Neuronal stem cell (in vitro differentiated cells): Measurements from ENCODE around the gene ATG5.

Experiments used
- DNase-seq: peaks from one replicate; pipeline ENCODE4 v3.0.0-alpha.2; 2013; ENCODE audit warnings: low spot score
- H2AFZ ChIP-seq: one replicate; pipeline ENCODE4 v1.6.1; 2013; ENCODE audit warnings: mild to moderate bottlenecking, low read length, inconsistent platforms
- H2AK5ac ChIP-seq: 2 replicates; pipeline ENCODE4 v1.6.1; 2013; ENCODE audit warnings: low read depth, mild to moderate bottlenecking, inconsistent platforms, low read length, moderate library complexity, mixed read lengths
- H2BK120ac ChIP-seq: 2 replicates; pipeline ENCODE4 v1.6.1; 2013; ENCODE audit warnings: low read depth, mild to moderate bottlenecking, inconsistent platforms, low read length, moderate library complexity, mixed read lengths
- H2BK12ac ChIP-seq: one replicate; pipeline ENCODE4 v1.6.1; 2013; ENCODE audit warnings: low read length, inconsistent platforms
- H2BK15ac ChIP-seq: 2 replicates; pipeline ENCODE4 v1.6.1; 2013; ENCODE audit warnings: mild to moderate bottlenecking, low read length, inconsistent platforms, mixed read lengths
- H2BK5ac ChIP-seq: one replicate; pipeline ENCODE4 v1.6.1; 2013; ENCODE audit warnings: inconsistent platforms, mild to moderate bottlenecking, low read length, moderate library complexity
- H3K14ac ChIP-seq: one replicate; pipeline ENCODE4 v1.6.1; 2013; ENCODE audit warnings: low read length, inconsistent platforms
- H3K18ac ChIP-seq: 2 replicates; pipeline ENCODE4 v1.6.1; 2013; ENCODE audit warnings: low read length, inconsistent platforms
- H3K23ac ChIP-seq: 2 replicates; pipeline ENCODE4 v1.6.1; 2013; ENCODE audit warnings: low read depth, mild to moderate bottlenecking, mixed read lengths, low read length, inconsistent platforms; ENCODE audit not compliant: poor library complexity
- H3K27ac ChIP-seq: replicated peaks from 3 replicates; pipeline ENCODE4 v1.5.1; 2013; ENCODE audit warnings: low read length, inconsistent platforms
- H3K27me3 ChIP-seq, 3 experiments: 2 replicates each; pipeline ENCODE4 v1.6.1; 2013; ENCODE audit warnings: low read length in 3 of 3, mild to moderate bottlenecking in 2 of 3, inconsistent platforms in 1 of 3, low read depth in 1 of 3, mixed read lengths in 1 of 3, moderate library complexity in 1 of 3; ENCODE audit not compliant: control insufficient read depth in 3 of 3, insufficient read depth in 3 of 3
- H3K36me3 ChIP-seq, 2 donors: replicated peaks in 1 of 2; 2 replicates each; pipeline ENCODE4 v1.6.1; 2013; ENCODE audit warnings: low read length in 2 of 2; ENCODE audit not compliant: control insufficient read depth in 2 of 2, insufficient read depth in 2 of 2
- H3K4ac ChIP-seq: 2 replicates; pipeline ENCODE4 v1.6.1; 2013; ENCODE audit warnings: inconsistent platforms, mild to moderate bottlenecking, low read length, moderate library complexity
- H3K4me1 ChIP-seq, 2 donors: 1 replicate in 1 of 2; 2 replicates in 1 of 2; pipeline ENCODE4 v1.6.1; 2013; ENCODE audit warnings: low read length in 2 of 2, low read depth in 1 of 2; ENCODE audit not compliant: control insufficient read depth in 2 of 2, insufficient read depth in 1 of 2
- H3K4me2 ChIP-seq: one replicate; pipeline ENCODE4 v1.6.1; 2013; ENCODE audit warnings: mild to moderate bottlenecking, low read length, inconsistent platforms; ENCODE audit not compliant: insufficient read depth, poor library complexity, severe bottlenecking
- H3K4me3 ChIP-seq, 2 donors: 2 replicates each; pipeline ENCODE4 v1.5.1; 2013; ENCODE audit warnings: low read length in 2 of 2, mild to moderate bottlenecking in 2 of 2, inconsistent platforms in 1 of 2, moderate library complexity in 1 of 2
- H3K79me1 ChIP-seq: one replicate; pipeline ENCODE4 v1.6.1; 2013; ENCODE audit warnings: low read depth, mild to moderate bottlenecking, inconsistent platforms, low read length, moderate library complexity
- H3K9ac ChIP-seq: one replicate; pipeline ENCODE4 v1.6.1; 2013; ENCODE audit warnings: mild to moderate bottlenecking, low read depth, low read length, inconsistent platforms; ENCODE audit not compliant: poor library complexity
- H3K9me3 ChIP-seq, 2 donors: replicated peaks in 1 of 2; 2 replicates each; pipeline versions ENCODE3 to v1.6.1; 2013; ENCODE audit warnings: low read length in 2 of 2, mild to moderate bottlenecking in 2 of 2, inconsistent platforms in 1 of 2, low read depth in 1 of 2, mixed read lengths in 1 of 2, moderate library complexity in 1 of 2; ENCODE audit not compliant: control insufficient read depth in 2 of 2, insufficient read depth in 1 of 2
- H4K8ac ChIP-seq: one replicate; pipeline ENCODE4 v1.6.1; 2013; ENCODE audit warnings: low read depth, mild to moderate bottlenecking, inconsistent platforms, low read length, moderate library complexity
- H4K91ac ChIP-seq: one replicate; pipeline ENCODE4 v1.6.1; 2013; ENCODE audit warnings: low read length, low read depth, mild to moderate bottlenecking, inconsistent platforms; ENCODE audit not compliant: poor library complexity
- WGBS, 2 donors: extraction: QIAGEN DNeasy Blood & Tissue Kit; methylation state at CpG; one replicate each; pipeline ENCODE4 v1.1.7; 2013; ENCODE audit warnings: missing lambda C conversion rate in 2 of 2, mixed read lengths in 1 of 2; ENCODE audit not compliant: insufficient read length in 2 of 2, insufficient replicate concordance in 1 of 2; ENCODE audit errors: extremely low coverage in 2 of 2; 5-methylcytosine and 5-hydroxymethylcytosine counted together

Gene ATG5

DNA sequence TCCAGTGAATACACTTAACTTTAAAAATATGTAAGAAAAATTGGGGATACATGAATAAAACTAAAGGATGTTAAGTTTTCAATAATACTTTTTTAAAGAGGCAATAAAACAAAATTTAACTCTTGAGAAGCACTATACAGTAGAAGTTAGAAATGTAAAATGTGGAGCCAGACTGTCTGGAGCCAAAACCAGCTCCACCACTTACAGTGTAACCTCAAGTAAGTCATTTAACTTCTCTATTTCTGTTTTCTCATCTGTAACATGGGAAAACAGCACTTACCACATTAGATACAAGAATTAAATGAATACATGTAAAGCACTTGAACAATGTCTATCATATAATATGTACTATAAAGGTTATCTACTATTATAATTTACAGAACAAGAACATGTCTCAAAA is 6.7 kb downstream of the ATG5 start:
- Histone ChIP-seq H3K27ac (no peak overlapping the region), H3K14ac (no peak overlapping the region), H3K27me3 (no peaks in the 10 kb centered on the region), H2AK5ac (no peak overlapping the region), H3K36me3 (peaks cover 0 to 23% of the 10 kb centered on the region in 2 donors), H3K18ac (no peak overlapping the region), H3K9ac (no peak overlapping the region), H3K23ac (no peak overlapping the region), H4K91ac (no peak overlapping the region), H2BK5ac (no peak overlapping the region), H3K4me3 (no peak overlapping the region), H3K4ac (no peak overlapping the region), H2BK120ac (no peak overlapping the region), H4K8ac (no peak overlapping the region), H2BK15ac (no peak overlapping the region), H2BK12ac (no peak overlapping the region), H3K79me1 (peaks cover 4% of the 10 kb centered on the region), H3K4me1 (no peaks in the 10 kb centered on the region), H3K4me2 (no peak overlapping the region), H2AFZ (no peak overlapping the region), H3K9me3 (no peaks in the 10 kb centered on the region)
- DNase-seq: no peak

DNA sequence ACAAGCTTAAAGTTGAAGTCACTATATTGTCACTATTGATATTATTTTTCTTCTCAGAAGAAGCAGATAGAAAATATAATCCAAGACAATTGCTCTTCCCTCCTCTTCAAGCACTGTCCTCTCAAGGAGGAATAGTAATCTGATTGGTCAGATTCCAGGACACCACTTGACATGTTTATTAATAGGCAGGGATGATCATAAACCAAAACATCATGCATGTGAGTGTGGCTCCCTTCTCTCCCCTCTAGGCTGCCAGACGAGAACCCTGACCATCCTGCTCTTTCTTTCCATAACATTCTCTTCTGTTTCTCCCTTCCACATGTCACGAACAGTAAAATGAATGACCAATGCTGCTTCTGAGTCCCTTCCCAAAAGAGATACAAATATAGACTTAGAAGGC is 7.5 kb downstream of the ATG5 start:
- WGBS, 2 donors: no CpG with 5 or more reads among the region's 2 CpGs

DNA sequence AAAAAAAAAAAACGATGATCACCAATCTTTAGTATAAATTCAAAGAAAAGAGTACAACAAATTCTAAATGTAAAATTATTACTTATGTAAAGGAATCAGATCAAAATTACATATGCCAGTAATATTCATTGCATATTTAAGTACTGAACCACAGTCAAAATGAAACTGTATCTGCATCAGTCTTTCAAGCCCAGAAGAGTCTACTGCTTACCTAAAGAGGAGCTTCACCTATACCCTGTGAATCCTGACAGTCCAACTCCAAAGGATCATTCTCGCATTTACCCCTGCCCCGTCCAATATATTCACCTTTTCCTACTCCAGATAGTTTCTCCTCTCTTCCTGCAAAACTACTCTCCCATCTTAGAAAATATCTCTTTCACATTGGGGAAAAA is 9.2 kb downstream of the ATG5 start:
- Histone ChIP-seq H2BK5ac (no peak overlapping the region), H2BK15ac (no peak overlapping the region), H3K79me1 (peaks cover 2% of the 10 kb centered on the region), H3K14ac (no peak overlapping the region), H4K8ac (no peak overlapping the region), H3K27me3 (no peaks in the 10 kb centered on the region), H3K36me3 (peaks cover 0 to 35% of the 10 kb centered on the region in 2 donors), H2AFZ (no peak overlapping the region), H3K4ac (no peak overlapping the region), H3K9ac (no peak overlapping the region), H3K23ac (no peak overlapping the region), H3K18ac (no peak overlapping the region), H3K27ac (no peak overlapping the region), H3K4me3 (no peak overlapping the region), H2BK12ac (no peak overlapping the region), H3K4me1 (no peaks in the 10 kb centered on the region), H4K91ac (no peak overlapping the region), H3K9me3 (no peaks in the 10 kb centered on the region), H2BK120ac (no peak overlapping the region), H3K4me2 (no peak overlapping the region), H2AK5ac (no peak overlapping the region)
- DNase-seq: no peak
- no CpG with 5 or more reads among the region's 3 CpGs for WGBS, 2 donors

More for the DNA sequence above, 7.5 kb downstream of the ATG5 start:
- Histone ChIP-seq H3K79me1 (peaks cover 2% of the 10 kb centered on the region), H3K23ac (no peak overlapping the region), H3K4ac (no peak overlapping the region), H2AK5ac (no peak overlapping the region), H2BK12ac (no peak overlapping the region), H2BK5ac (no peak overlapping the region), H2AFZ (no peak overlapping the region), H3K18ac (no peak overlapping the region), H3K9me3 (no peaks in the 10 kb centered on the region), H3K36me3 (peaks cover 0 to 31% of the 10 kb centered on the region in 2 donors), H4K91ac (no peak overlapping the region), H3K27me3 (no peaks in the 10 kb centered on the region), H4K8ac (no peak overlapping the region), H3K4me3 (no peak overlapping the region), H3K14ac (no peak overlapping the region), H3K4me2 (no peak overlapping the region), H3K4me1 (no peaks in the 10 kb centered on the region), H2BK15ac (no peak overlapping the region), H3K9ac (no peak overlapping the region), H3K27ac (no peak overlapping the region), H2BK120ac (no peak overlapping the region)
- no peak for DNase-seq

DNA sequence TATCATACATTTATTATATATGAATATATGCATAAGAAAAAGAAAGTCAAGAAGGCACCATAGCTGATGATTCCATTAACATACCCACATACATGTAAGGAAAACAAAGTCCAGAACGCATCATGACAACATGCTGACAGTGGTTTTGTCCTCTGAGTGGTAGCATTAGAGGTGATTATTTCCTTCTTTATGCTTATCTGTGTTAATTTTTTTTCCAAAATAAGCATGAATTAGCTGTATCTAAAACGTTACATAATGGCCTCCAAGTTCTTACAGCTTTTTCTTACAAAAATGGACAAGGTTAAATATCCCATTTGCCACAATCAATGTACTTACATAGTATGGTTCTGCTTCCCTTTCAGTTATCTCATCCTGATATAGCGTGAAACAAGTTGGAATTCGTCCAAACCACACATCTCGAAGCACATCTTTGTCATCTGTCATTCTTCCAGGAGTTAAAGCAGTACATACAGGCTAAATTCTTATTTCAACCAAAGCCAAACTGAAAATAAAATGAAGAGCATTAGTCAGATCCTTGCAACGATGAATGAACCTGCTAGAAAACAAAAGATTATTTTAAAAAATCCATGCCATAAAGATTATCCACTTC is 9.7 kb downstream of the ATG5 start:
- Histone ChIP-seq H2AFZ (no peak overlapping the region), H3K23ac (no peak overlapping the region), H3K4me1 (no peaks in the 10 kb centered on the region), H2BK120ac (no peak overlapping the region), H3K27ac (no peak overlapping the region), H2BK15ac (no peak overlapping the region), H4K91ac (no peak overlapping the region), H3K18ac (no peak overlapping the region), H3K9me3 (no peaks in the 10 kb centered on the region), H3K4me2 (no peak overlapping the region), H4K8ac (no peak overlapping the region), H3K14ac (no peak overlapping the region), H3K27me3 (no peaks in the 10 kb centered on the region), H3K36me3 (peaks cover 0 to 38% of the 10 kb centered on the region in 2 donors), H2AK5ac (no peak overlapping the region), H2BK5ac (no peak overlapping the region), H3K4ac (no peak overlapping the region), H3K79me1 (peaks cover 2% of the 10 kb centered on the region), H3K4me3 (no peak overlapping the region), H3K9ac (no peak overlapping the region), H2BK12ac (no peak overlapping the region)
- no CpG with 5 or more reads among the region's 6 CpGs for WGBS, 2 donors
- no peak for DNase-seq
